ENCODE measurements around the gene CFDP1.
A peak's percentile ranks its signal among the peaks of the same experiment; 100 is the strongest.
"Not testable (repeated sequence)": the region's sequence is repeated elsewhere in the genome, so short reads cannot be mapped to it uniquely, and the experiment has no call there.

Gene CFDP1

GRCh38 chr16:75432828-75433731, at the start of gene CFDP1:
CFDP1 (minus strand) TSS chr16:75433503; CDS start chr16:75433352, 151 bp downstream.
- peak; percentile 92 for DNase-seq (ENCODE audit: low read depth)

DNA sequence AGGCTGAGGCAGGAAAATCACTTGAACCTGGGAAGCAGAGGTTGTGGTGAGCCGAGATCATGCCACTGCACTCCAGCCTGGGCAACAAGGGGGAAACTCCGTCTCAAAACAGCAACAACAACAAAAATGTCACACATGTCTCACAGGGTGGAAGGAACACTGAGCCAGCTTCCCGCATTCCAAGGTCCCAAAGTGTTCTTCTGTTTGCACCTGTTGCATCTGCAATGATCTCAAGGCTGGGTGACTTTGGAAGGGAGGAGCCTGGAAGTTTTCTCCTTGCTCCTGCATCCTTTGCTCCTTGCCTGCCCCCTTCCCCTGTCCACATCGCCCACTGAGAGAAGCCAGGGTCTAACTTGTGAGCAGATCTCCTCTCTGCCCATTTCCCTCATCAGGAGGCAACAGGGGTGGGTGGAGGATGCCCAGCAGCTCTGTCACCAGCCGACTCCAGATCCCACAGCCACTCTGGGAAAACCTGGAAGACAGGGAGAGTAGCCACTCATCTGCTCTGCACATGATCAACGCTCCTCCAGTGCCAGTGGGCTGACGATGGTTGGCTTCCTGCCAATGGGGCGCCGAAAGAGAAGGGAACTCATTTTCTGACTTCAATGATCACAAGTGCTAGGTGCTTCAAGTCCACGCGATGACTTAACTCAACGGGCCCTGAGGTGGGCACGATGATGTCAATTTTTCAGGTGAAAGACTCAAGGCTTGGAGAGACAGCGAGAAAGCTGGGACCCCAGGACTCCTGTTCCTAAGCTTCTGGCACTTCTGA, 49.3 kb upstream of the CFDP1 start:
- no peak for DNase-seq (ENCODE audit: low read depth)

DNA sequence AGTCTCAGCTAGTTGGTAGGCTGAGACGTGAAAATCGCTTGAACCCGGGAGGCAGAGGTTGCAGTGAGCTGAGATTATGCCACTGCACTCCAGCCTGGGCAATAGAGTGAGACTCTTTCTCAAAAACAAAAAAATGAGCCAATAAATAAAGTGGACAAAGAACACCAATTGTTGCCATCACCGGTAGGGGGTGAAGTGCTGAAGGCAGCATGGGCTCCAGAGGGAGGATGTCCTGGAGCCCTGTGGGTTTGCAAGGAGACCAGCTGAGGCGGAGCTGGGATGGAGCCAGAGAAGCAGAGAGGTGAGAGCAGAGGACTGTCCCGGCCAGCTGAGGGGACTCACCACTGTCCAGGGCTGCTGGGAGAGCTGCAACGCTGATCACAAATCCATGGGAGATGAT, 48.2 kb upstream of the CFDP1 start:
- no peak for DNase-seq (ENCODE audit: low read depth)

DNA sequence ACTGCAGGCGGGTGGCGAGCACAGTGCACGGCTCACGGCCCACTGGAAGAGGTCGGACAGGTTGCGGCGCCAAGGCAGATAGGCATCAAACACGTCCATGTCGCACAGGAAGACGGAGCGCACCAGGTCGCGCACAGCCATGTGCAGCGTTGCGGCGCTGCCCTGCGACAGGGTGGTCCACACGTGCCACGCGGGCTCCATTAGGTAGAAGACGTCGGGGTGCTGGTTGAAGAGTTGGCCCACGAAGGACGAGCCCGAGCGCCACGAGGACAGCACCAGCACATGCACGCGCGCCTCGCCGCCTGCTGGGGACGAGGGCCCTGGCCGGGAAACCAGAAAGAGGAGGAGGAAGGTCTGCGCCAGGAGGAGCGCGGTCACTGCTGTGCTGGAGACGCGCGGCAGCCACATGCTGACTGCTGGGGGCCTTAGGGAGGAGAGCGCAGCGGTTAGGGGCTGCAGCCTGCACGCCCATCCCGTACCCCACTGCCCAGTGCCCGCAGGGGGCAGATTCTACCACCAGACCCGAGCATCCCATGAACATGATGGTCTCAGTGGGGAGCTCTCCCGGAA, 46.2 kb upstream of the CFDP1 start:
- no peak for DNase-seq (ENCODE audit: low read depth)

DNA sequence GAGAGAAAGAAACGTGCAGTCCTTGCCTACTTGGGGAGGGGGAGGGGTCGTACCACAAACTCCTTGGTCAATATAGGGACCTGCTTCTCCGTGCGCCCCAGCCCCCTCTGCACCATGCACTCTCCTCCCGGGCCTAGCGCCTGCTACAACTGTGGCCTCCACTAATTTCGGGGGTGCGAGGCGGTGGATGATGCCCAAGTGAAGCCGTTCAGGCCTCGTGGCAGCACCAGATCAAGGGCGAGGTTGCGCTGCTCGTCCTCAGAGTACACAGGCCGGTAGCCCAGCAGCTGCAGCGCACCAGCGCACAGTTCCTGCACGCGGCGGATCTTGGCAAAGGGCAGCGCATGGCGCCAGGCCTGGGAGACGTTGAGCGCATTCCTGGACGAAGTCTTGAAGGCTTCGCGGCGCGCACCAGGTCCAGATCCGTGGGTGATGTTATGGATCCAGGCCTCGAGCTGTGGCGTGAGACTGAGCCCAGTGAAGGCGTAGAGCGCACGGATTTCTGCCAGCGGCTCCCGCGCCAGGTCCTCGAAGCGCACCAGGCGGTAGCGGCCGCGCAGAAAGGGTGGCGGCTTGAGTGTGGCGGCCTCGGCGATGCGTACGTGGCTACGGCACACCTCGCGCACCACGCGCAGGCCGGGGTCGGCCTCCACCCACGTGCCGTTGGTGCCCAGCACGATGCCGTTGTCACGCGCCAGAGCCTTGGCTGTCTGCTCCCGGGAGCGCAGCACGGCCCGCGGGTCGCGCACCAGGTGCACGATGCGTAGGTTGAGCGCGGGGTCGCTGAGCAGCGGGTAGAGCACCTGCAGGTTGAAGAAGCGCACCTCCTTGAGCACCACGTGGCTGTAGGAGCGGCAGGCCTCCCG, 45.4 kb upstream of the CFDP1 start:
- DNase-seq (ENCODE audit: low read depth), result no peak

- no peak for DNase-seq (ENCODE audit: low read depth)
These were observed 44.6 kb upstream of the CFDP1 start for GRCh38 chr16:75477680-75478473.

- no peak for DNase-seq (ENCODE audit: low read depth)
These were observed 43.5 kb upstream of the CFDP1 start for GRCh38 chr16:75476817-75477216.

DNA sequence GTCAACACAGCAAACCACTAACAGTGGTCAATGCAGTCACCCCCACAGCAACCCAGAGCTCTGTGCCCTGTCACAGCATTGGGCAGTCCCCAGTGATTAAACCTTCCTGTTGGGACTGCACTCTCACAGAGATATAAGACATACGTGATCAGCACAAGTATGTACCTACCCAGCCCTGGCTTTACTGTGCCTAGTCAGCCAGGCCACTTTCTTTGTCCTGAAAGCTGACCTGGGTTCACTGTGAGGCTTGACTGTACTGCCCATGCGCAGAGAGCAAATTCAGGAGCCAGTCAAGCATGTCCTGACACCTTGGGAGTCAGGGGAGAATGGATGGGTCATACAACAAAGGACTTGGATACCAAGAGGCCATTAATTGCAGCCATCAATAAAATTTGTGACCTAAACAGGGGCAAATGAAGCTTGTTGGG, 42.1 kb upstream of the CFDP1 start:
- no peak for DNase-seq (ENCODE audit: low read depth)

DNA sequence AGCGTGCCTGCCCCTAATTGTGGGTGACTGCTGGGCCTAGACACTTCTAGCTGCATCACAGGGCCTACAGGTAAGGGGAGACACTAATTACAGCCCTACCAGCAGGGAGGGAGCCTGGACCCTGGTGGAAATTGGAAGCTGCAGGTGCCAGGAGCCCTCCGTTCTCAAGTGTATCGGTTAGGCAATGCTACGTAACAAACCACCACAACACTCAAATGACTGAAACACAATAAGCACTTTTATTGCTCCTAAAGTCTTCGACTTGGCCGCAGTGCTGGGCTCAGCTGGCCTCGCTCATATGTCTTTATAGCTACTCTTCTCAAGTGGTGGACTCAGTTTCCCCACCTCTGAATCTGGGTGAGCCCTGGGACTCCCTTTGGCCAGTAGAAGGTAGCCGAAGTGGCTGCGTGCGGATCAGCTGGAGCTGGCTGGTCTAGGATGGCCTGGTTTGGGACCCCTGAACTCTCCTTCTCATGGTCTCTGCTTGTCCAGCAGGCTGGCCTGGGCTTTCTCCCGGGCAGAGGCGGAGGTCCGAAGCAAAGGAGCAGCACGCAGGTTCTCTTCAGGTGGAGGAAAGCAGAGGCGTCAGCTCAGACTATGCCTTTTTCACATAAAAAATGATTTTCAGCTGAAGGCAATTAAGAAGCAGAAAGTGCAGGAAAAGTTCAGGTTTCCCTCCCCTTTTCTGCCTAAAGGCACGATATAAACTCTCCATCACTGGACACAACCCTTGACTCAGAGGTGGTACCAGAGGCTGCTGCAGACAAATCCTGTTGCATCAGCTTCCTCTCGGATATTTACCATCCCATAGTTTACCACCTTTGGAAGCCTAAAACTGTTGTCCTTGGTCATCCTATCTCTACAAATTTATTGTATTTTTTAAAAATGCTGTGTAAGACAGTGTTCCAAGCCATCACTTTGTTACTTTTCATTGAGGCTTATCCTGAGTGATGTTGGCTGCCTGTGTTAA, 39.9 kb upstream of the CFDP1 start:
- DNase-seq (ENCODE audit: low read depth), result no peak

DNA sequence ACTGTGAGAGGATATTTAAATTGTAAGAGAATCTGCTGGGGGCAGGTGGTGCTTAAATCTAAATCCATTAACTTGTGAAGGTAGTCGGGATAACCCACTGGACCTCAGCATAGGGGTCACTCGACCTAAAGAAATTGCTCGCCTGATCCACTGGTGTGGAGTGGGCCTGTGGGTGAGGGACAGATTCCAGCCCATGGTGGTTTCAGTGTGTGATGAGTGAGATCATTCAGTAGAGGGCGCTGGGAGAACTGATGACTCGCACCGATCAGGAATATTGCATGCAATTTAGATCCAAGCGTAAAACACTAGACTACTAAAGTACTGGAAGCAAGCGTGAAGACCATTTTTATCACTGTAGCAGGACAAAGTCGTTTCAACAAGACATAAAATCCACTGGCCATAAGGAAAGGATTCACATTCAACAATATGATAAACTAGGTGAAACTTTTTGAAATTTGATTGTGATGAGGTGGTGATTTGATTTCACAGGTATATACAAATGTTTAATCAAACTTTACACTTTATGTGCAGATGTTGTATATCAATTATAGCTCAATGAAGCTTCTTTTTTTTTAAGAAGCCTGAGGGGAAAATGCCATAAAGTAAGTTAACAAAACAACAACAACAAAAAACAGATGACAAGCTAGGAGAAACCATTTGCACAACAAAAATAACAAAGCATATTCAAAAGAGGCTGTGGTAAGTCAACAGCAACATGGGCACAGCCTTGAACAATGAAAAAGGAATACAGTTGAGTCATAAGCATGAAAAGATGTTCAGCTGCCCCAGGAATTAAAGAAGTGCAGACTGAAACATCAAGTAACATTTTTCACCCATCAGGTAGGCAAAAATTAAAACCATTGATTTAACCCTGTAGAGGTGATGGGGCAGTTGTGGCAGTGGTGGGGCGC, 38.7 kb upstream of the CFDP1 start:
- DNase-seq (ENCODE audit: low read depth), result no peak

GRCh38 chr16:75466760-75467159, 33.5 kb upstream of the CFDP1 start:
- no peak for DNase-seq (ENCODE audit: low read depth)

GRCh38 chr16:75464122-75464918, 31.0 kb upstream of the CFDP1 start, which contains the start of gene TMEM170A:
TMEM170A (minus strand) TSS chr16:75464689; CDS start chr16:75464600, 89 bp downstream.
- DNase-seq (ENCODE audit: low read depth), result peak; percentile 96

DNA sequence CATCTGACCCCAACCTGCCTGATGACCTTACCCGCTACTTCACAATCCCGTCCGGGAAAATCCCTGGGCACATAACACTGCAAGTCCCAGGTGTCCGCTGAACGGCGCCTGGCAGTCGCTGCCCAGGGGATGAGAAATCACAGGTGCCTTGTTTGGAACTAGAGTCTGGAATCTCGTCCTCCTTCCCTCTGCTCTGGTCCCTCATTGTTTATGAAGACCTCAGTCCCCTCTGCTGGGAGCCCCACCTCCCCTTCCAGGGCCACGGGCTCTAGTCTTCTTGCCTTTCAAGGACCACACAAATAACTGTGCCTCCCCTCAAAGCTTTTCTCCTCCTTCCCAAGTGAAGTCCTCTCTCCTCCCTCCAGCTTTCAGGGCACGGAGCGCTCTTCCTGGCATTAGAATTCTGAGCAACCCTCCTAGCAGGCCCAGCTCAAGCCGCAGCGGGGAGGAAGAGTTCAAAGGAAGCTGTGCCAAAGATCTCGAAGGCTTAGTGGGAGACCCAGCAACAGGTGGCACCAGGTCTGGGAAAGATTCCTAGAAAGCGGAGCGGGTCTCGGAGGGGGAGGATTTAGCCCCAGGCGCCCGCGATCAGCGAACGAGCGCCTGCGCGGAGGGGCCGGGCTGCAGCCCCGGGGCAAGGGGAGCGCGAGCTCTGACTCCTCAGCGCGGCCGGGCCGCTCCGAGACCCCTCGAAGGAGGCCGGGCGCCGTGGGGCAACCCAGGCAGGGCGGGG, 30.3 kb upstream of the CFDP1 start:
- DNase-seq (ENCODE audit: low read depth), result not testable (repeated sequence)

DNA sequence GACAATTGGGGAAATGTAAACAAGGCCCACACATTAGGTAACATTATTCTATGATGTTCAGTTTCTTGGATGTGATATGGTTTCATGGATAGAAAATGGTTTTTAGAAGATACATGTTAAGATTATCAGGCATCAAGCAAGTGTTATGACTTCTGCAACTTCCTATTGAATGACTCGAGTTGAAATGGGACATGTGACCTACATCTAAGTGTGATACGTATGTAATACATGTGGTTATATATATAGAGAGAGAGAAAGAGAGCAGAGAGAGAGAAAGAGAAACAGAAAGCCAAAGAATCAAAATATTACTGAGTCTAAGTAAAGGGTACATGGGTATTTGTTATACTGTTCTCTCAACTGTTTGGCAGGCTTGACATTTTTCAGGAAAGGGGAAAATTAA, 29.5 kb upstream of the CFDP1 start:
- no peak for DNase-seq (ENCODE audit: low read depth)

- no peak for DNase-seq (ENCODE audit: low read depth)
These were observed 28.3 kb upstream of the CFDP1 start for GRCh38 chr16:75461575-75461974.

GRCh38 chr16:75460446-75460845, 27.1 kb upstream of the CFDP1 start:
- DNase-seq (ENCODE audit: low read depth), result no peak

DNA sequence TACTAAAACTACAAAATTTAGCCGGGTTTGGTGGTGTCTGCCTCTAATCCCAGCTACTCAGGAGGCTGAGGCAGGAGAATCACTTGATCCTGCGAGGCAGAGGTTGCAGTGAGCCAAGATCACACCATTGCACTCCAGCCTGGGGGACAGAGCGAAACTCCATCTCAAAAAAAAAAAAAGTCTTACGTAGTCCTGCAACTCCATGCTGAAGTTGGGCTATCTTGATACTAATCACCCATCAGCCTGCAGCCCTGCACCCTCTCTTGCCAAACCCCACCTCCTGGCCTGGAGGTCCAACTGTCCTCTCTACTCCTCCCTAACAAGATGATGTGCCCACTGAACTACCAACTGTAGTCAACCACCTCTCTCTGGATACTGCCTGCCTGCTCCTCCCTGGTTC, 26.4 kb upstream of the CFDP1 start:
- no peak for DNase-seq (ENCODE audit: low read depth)
